IMR-90 (cell line): ENCODE results near the gene SLC44A1. TPM values are rescaled to one million over a fixed set of nuclear protein-coding genes. Genes with fewer than 3 reads are reported as not detected.

Experiments
- ATAC-seq: fragments of 200-7000 bp; cut with Tn5 transposase; 2 replicates; pipeline ENCODE4 v1.9.1; 2020; ENCODE audit warnings: low read depth, mild to moderate bottlenecking, moderate library complexity
- BruUV-seq: library from RNA; stranded (reverse); fragments of 400-500 nt; replicated peaks from 2 replicates; lab custom pipeline; 2021; lab: Mats Ljungman, UMichigan
- CTCF ChIA-PET: fragments of 300-600 bp; formaldehyde crosslinking; extraction: SDS; loops from one replicate; lab custom pipeline; 2021; ENCODE audit warnings: antibody characterized with exemption; lab: Yijun Ruan, JAX
- POLR2A ChIA-PET: fragments of 300-600 bp; sonication (Branson Sonifier 250); formaldehyde crosslinking; loops from one replicate; lab custom pipeline; 2022; ENCODE audit warnings: antibody characterized with exemption; ENCODE audit not compliant: unreplicated experiment; lab: Charles Lee
- DNase-seq: peaks from one replicate; pipeline ENCODE4 v3.0.0; 2013
- H2AFZ ChIP-seq: replicated peaks from 2 replicates; pipeline ENCODE3; 2013; ENCODE audit warnings: low read length, mild to moderate bottlenecking; ENCODE audit not compliant: poor library complexity
- H2AK5ac ChIP-seq: 2 replicates; pipeline ENCODE4 v1.6.1; 2013; ENCODE audit warnings: low read depth, low read length, inconsistent platforms
- H2AK9ac ChIP-seq: replicated peaks from 2 replicates; pipeline ENCODE3; 2013; ENCODE audit warnings: mild to moderate bottlenecking, low read depth, low read length, moderate library complexity; ENCODE audit not compliant: poor library complexity
- H2BK120ac ChIP-seq: 2 replicates; pipeline ENCODE4 v1.6.1; 2013; ENCODE audit warnings: low read depth, low read length, inconsistent platforms
- H2BK15ac ChIP-seq: 3 replicates; pipeline ENCODE4 v1.6.1; 2013; ENCODE audit warnings: low read depth, low read length, inconsistent platforms
- H2BK20ac ChIP-seq: 2 replicates; pipeline ENCODE4 v1.6.1; 2013; ENCODE audit warnings: low read depth, mild to moderate bottlenecking, inconsistent platforms, low read length, moderate library complexity
- H2BK5ac ChIP-seq: 2 replicates; pipeline ENCODE4 v1.6.1; 2013; ENCODE audit warnings: mild to moderate bottlenecking, low read depth, low read length, inconsistent platforms; ENCODE audit not compliant: poor library complexity, severe bottlenecking
- H3K14ac ChIP-seq: replicated peaks from 2 replicates; pipeline ENCODE4 v1.6.1; 2013; ENCODE audit warnings: low read depth, low read length, inconsistent platforms
- H3K18ac ChIP-seq: 2 replicates; pipeline ENCODE4 v1.6.1; 2013; ENCODE audit warnings: low read depth, low read length, control low read depth
- H3K23ac ChIP-seq: 2 replicates; pipeline ENCODE4 v1.6.1; 2013; ENCODE audit warnings: low read depth, low read length, inconsistent platforms
- H3K27ac ChIP-seq: 2 replicates; pipeline ENCODE4 v1.5.1; 2013; ENCODE audit warnings: mild to moderate bottlenecking, control low read depth, low read length; ENCODE audit not compliant: insufficient read depth
- H3K27me3 ChIP-seq: 2 replicates; pipeline ENCODE4 v1.6.1; 2013; ENCODE audit warnings: low read length; ENCODE audit not compliant: control insufficient read depth, insufficient read depth
- H3K36me3 ChIP-seq: 2 replicates; pipeline ENCODE4 v1.6.1; 2013; ENCODE audit warnings: low read length, mixed read lengths; ENCODE audit not compliant: control insufficient read depth, insufficient read depth
- H3K4ac ChIP-seq: 2 replicates; pipeline ENCODE4 v1.6.1; 2013; ENCODE audit warnings: low read depth, low read length, inconsistent platforms
- H3K4me1 ChIP-seq: 2 replicates; pipeline ENCODE4 v1.6.1; 2013; ENCODE audit warnings: low read length, mixed read lengths; ENCODE audit not compliant: control insufficient read depth, insufficient read depth
- H3K4me2 ChIP-seq: 2 replicates; pipeline ENCODE4 v1.6.1; 2013; ENCODE audit warnings: low read depth, mild to moderate bottlenecking, control low read depth, low read length, moderate library complexity
- H3K4me3 ChIP-seq: 2 replicates; pipeline ENCODE4 v1.5.1; 2013; ENCODE audit warnings: low read depth, mild to moderate bottlenecking, control low read depth, low read length, moderate library complexity; ENCODE audit not compliant: insufficient read depth
- H3K56ac ChIP-seq: 2 replicates; pipeline ENCODE4 v1.6.1; 2013; ENCODE audit warnings: low read length, inconsistent platforms; ENCODE audit not compliant: insufficient read depth; ENCODE audit errors: extremely low read depth
- H3K79me1 ChIP-seq, 2 experiments: 2 replicates each; pipeline ENCODE4 v1.6.1; 2013; ENCODE audit warnings: low read length in 2 of 2, inconsistent platforms in 1 of 2, low read depth in 1 of 2
- H3K9ac ChIP-seq: 2 replicates; pipeline ENCODE4 v1.6.1; 2013; ENCODE audit warnings: low read depth, low read length, control low read depth
- H3K9me1 ChIP-seq: 2 replicates; pipeline ENCODE4 v1.6.1; 2013; ENCODE audit warnings: low read length, inconsistent platforms; ENCODE audit not compliant: insufficient read depth
- H3K9me3 ChIP-seq: 2 replicates; pipeline ENCODE4 v1.6.1; 2013; ENCODE audit warnings: low read length; ENCODE audit not compliant: control insufficient read depth, insufficient read depth
- H4K20me1 ChIP-seq: 2 replicates; pipeline ENCODE4 v1.6.1; 2013; ENCODE audit warnings: low read length, inconsistent platforms; ENCODE audit not compliant: insufficient read depth
- H4K5ac ChIP-seq: 2 replicates; pipeline ENCODE4 v1.6.1; 2013; ENCODE audit warnings: mild to moderate bottlenecking, low read depth, low read length, control low read depth
- H4K8ac ChIP-seq, 2 experiments: 2 replicates each; pipeline ENCODE4 v1.6.1; 2013; ENCODE audit warnings: low read depth in 2 of 2, low read length in 2 of 2, control low read depth in 1 of 2, inconsistent platforms in 1 of 2
- H4K91ac ChIP-seq: 2 replicates; pipeline ENCODE4 v1.6.1; 2013; ENCODE audit warnings: low read depth, low read length, inconsistent platforms; ENCODE audit not compliant: insufficient read depth
- BHLHE40 ChIP-seq: fragments of 150-350 bp; IDR thresholded peaks from 2 replicates; pipeline ENCODE4 v1.6.1; 2016; ENCODE audit warnings: mild to moderate bottlenecking, low read depth, low read length
- CTCF ChIP-seq: conservative IDR thresholded peaks from 2 replicates; pipeline ENCODE4 v1.5.1; 2012; ENCODE audit warnings: mild to moderate bottlenecking, low read depth, low read length, improper control_type of control experiment
- MXI1 ChIP-seq: IDR thresholded peaks from 2 replicates; pipeline ENCODE4 v1.6.1; 2012; ENCODE audit warnings: low read depth, mild to moderate bottlenecking, low read length, moderate library complexity, borderline replicate concordance
- NFE2L2 ChIP-seq: fragments of 150-350 bp; IDR thresholded peaks from 2 replicates; pipeline ENCODE4 v1.6.1; 2016; ENCODE audit warnings: low read depth, mild to moderate bottlenecking, low read length
- RCOR1 ChIP-seq: IDR thresholded peaks from 2 replicates; pipeline ENCODE4 v1.6.1; 2012; ENCODE audit warnings: mild to moderate bottlenecking, low read length, improper control_type of control experiment; ENCODE audit not compliant: insufficient replicate concordance
- RFX5 ChIP-seq: IDR thresholded peaks from 2 replicates; pipeline ENCODE4 v1.8.0; 2012; ENCODE audit warnings: low read depth, mild to moderate bottlenecking, low read length, moderate library complexity
- USF2 ChIP-seq: fragments of 150-350 bp; IDR thresholded peaks from 2 replicates; pipeline ENCODE4 v1.6.1; 2017; ENCODE audit warnings: mild to moderate bottlenecking, antibody characterized with exemption, low read length, low read depth
- WGBS, 2 experiments: methylation state at CpG; one replicate each; pipeline versions ENCODE4 v1.1.5 to v1.1.7; 2013; ENCODE audit warnings: missing lambda C conversion rate in 2 of 2; ENCODE audit not compliant: insufficient read length in 1 of 2; ENCODE audit errors: extremely low coverage in 2 of 2; 5-methylcytosine and 5-hydroxymethylcytosine counted together
- dilution Hi-C: fragments of 300-500 bp; cut with HindIII; formaldehyde crosslinking; loops from one replicate; pipeline ENCODE4 v1.14.3; 2018; ENCODE audit warnings: low sequenced_read_pairs; ENCODE audit not compliant: unreplicated experiment
- in situ Hi-C: fragments of 300-500 bp; cut with MboI; formaldehyde crosslinking; loops from 3 replicates; pipeline ENCODE4 v1.14.3; 2019; ENCODE audit warnings: low sequenced_read_pairs, inconsistent platforms, mixed read lengths
- intact Hi-C: fragments of 100-400 bp; cut with micrococcal nuclease; formaldehyde crosslinking; loops from 2 replicates; pipeline ENCODE4 v1.10.0; 2022
- polyA plus RNA-seq, 3 experiments: library from polyadenylated mRNA; depleted of rRNA; stranded (reverse); fragments of >200 nt; gene quantifications; 2 replicates each; pipeline ENCODE4 v1.2.3, GENCODE V29; 2012; ENCODE audit warnings: low replicate concordance in 1 of 3
- total RNA-seq: library from RNA; depleted of rRNA; stranded (reverse); fragments of >200 nt; gene quantifications from 2 replicates; pipeline ENCODE4 v1.2.3, GENCODE V29; 2012

SLC44A1 gene
- total and polyA plus RNA-seq, 2 of the 4 experiments (the other 2 are of a cell fraction), result 5.2 to 21.7 TPM

GRCh38 chr9:105251133-105251532 is 6.7 kb downstream of the SLC44A1 start:
- Histone ChIP-seq H3K23ac (no peak overlapping the region; the same call in 1 of the 2 replicates), H3K56ac (no peak overlapping the region), H2AK5ac (no peak overlapping the region), H2BK20ac (no peak overlapping the region), H3K4me2 (no peak overlapping the region), H2AK9ac (no peak overlapping the region), H3K4ac (no peak overlapping the region), H3K36me3 (no peaks in the 10 kb centered on the region), H2BK120ac (no peak overlapping the region; the same call in 1 of the 2 replicates), H2AFZ (no peak overlapping the region), H3K9me1 (no peaks in the 10 kb centered on the region), H3K18ac (no peak overlapping the region), H3K4me3 (no peak overlapping the region), H3K27me3 (no peaks in the 10 kb centered on the region), H3K9ac (no peak overlapping the region), H3K79me1 (peaks cover 13 to 16% of the 10 kb centered on the region in 2 experiments), H3K9me3 (no peaks in the 10 kb centered on the region), H3K4me1 (0 out of 2 replicates have a peak, but pooled peaks cover 1% of the 10 kb centered on the region), H3K27ac (no peak overlapping the region), H4K20me1 (no peaks in the 10 kb centered on the region), H2BK5ac (no peak overlapping the region), H4K5ac (no peak overlapping the region), H3K14ac (no peak overlapping the region), H4K91ac (no peak overlapping the region), H4K8ac (no peak overlapping the region), H2BK15ac (no peak overlapping the region)
- TF ChIP-seq BHLHE40, result no peak
- no peak for TF ChIP-seq RFX5
- no peak for TF ChIP-seq MXI1
- TF ChIP-seq CTCF, result no peak
- no peak for TF ChIP-seq NFE2L2
- TF ChIP-seq USF2, result no peak
- TF ChIP-seq RCOR1, result no peak
- 85% methylated on average over 4 of the region's 8 CpGs; no CpG with 5 or more reads in 1 of the 2 experiments for WGBS, 2 experiments
- dilution Hi-C loops (no loop called here), intact Hi-C loops (no loop called here), in situ Hi-C loops (no loop called here)
- no peak for ATAC-seq
- DNase-seq, result no peak
- no TSS peak for BruUV-seq
- ChIA-PET POLR2A (no interaction called here), CTCF (no interaction called here)
